HG02852 (cell line): ENCODE measurements around the gene MT4.

Experiments used
- ATAC-seq: cut with Tn5 transposase; IDR thresholded peaks from one replicate; pipeline ENCODE4 v1.9.1; 2021; ENCODE audit warnings: mild to moderate bottlenecking, moderate library complexity; ENCODE audit not compliant: unreplicated experiment

The MT4 gene

GRCh38 chr16:56564793-56565477, at the start of gene MT4:
TSS of gene MT4 (plus strand) at chr16:56565073. CDS start at chr16:56565129, 56 bp downstream.
- no peak for ATAC-seq

DNA sequence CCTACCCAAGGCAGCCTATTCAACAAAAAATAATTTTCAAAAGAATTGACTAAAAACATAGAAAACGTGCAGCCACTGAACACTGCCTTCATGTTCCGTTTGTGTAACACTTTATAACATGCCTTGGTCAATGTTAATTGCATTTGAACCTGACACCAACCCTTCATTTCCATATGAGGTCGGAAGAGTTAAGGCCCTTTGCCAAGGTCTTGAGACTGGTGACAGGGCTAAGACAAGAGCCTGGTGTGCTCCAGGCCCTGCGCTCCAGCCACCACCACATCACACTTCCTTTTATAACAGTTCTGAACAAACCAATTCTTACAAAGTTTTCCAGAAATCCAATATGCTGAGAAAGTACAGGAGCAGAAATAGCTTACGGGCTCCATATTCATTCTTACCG, 49.2 kb upstream of the MT4 start:
- no peak for ATAC-seq

DNA sequence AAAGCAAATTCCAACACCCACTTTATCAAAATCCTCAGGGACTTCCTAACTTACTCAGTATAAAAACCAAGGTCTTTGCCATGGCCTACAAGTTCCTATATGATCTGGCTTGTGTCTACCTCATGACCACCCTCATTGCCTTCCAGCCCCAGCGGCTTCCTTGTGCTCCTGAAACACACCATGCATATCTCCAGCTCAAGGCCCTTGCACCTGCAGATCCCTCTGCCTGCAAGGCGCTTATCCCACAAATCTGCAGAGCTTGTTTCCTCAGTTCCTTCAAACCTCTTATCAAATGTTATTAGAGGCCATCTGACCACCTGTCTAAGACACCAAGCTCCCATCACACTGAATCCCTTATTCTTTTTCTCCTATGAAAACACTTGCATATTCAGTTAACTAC, 47.7 kb upstream of the MT4 start:
- ATAC-seq = no peak

- ATAC-seq = no peak
Measured at GRCh38 chr16:56518425-56518824, 46.4 kb upstream of the MT4 start.

- ATAC-seq = peak; percentile 86
Measured at GRCh38 chr16:56519459-56520250, 45.2 kb upstream of the MT4 start, which contains the start of gene BBS2. TSS of gene BBS2 (minus strand) at chr16:56520024. CDS start at chr16:56519862, 162 bp downstream.

DNA sequence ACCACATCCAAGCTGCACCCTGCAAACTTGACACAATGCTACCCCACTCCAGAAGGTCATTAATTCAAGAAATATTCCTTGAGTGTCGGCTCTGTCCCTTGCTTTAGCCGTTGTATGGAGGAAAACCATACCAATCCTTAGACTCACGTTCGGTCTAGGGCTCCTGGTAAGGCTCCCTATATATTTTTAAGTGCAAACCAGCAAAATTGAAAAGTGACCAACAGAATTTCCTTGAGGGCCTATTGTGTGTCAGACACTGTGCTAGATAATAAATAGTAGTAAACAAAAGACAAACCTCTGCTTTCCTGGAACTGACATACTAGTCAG, 44.7 kb upstream of the MT4 start:
- ATAC-seq = no peak

- ATAC-seq = no peak
Measured at GRCh38 chr16:56525236-56525635, 39.6 kb upstream of the MT4 start.

DNA sequence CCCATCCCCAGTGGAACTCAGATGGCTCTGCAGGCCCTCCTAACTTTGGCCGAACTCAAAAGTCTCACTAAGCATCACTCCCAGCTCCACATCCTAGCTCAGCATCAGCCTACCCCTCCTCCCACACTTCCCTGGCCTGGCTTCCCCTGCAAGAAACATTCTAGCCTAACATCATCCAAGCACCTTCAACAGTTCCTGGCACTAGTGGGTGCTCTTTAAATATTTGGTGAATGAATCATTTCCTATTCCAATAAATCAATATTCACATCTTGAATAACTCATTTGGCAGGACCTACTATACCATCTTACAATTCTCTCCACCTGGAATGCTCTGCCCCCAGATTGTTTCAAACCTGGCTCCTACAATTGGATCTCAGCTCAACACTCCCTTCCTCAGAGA, 34.0 kb upstream of the MT4 start:
- ATAC-seq = no peak

- ATAC-seq = no peak
Measured at GRCh38 chr16:56532714-56533113, 32.2 kb upstream of the MT4 start.

- ATAC-seq = no peak
Measured at GRCh38 chr16:56534847-56535383, 30.0 kb upstream of the MT4 start.

GRCh38 chr16:56538331-56538730, 26.5 kb upstream of the MT4 start:
- ATAC-seq = no peak

DNA sequence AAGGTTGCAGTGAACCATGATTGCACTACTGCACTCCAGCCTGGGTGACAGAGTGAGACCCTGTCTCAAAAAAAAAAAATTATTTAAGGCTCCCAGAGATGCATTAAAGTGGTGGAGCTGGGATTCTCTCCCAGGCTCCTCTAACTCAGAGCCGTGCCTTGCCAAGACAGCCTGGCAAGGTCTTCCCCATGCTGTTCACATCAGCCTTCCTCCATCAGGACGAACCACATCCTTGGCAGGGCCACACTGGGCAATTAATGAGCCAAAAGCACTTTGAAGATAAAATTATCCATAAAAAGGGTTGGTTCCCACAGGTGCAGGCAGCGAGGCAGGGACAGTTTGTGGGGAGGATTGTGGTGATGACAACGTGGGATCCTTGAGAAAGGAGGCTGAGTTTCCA, 25.2 kb upstream of the MT4 start:
- no peak for ATAC-seq

DNA sequence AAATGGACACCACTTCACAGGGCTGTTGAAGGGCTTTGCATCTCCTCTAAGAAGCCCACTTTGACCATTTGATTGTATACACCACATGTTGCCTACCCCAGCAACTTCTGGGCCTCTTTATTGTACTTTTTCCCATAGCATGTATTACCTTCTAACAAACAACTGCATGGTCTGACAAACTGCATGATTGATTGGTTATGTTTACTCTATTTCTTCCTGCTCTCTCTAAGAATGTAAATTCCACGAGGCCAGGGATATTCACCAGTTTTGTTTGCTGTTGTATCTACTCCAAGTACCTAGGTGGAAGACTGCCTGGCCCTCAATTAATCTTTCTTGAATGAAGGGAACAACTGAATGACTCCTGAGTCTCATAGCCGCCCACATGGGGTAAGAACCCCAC, 22.8 kb upstream of the MT4 start:
- no peak for ATAC-seq

GRCh38 chr16:56547120-56547948, 17.5 kb upstream of the MT4 start:
- no peak for ATAC-seq

GRCh38 chr16:56547949-56548567, 16.8 kb upstream of the MT4 start:
- no peak for ATAC-seq

GRCh38 chr16:56549161-56549560, 15.7 kb upstream of the MT4 start:
- no peak for ATAC-seq

DNA sequence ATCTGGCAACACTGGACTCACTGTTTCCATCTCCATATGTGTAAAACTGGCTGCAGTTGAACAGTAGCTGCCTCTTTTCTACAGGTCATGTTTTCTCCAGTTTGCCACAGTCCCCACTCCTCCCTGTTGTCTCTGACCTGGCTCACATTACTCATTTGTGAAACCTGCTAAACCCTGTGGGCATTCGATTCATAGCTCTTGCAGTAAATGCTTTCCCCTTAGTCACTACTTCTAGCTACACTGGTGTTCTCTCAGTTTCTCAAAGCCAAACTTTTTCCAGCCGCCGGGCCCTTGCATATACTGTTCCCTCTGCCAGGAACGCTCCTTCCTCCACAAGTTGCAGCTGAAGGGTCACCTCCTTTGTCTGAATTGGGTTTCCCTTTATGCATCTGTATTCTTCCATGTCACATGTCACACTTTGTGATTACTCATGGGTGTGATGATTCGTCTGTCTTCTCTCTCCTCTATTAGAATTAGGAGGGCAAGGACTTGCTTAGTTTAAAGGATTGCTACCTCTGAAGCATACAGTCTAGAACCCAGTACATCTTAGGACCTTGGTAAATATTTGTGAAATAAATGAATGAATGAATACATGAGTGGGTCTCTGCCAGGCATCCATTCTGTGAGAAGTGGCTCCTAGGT, 15.0 kb upstream of the MT4 start:
- no peak for ATAC-seq

DNA sequence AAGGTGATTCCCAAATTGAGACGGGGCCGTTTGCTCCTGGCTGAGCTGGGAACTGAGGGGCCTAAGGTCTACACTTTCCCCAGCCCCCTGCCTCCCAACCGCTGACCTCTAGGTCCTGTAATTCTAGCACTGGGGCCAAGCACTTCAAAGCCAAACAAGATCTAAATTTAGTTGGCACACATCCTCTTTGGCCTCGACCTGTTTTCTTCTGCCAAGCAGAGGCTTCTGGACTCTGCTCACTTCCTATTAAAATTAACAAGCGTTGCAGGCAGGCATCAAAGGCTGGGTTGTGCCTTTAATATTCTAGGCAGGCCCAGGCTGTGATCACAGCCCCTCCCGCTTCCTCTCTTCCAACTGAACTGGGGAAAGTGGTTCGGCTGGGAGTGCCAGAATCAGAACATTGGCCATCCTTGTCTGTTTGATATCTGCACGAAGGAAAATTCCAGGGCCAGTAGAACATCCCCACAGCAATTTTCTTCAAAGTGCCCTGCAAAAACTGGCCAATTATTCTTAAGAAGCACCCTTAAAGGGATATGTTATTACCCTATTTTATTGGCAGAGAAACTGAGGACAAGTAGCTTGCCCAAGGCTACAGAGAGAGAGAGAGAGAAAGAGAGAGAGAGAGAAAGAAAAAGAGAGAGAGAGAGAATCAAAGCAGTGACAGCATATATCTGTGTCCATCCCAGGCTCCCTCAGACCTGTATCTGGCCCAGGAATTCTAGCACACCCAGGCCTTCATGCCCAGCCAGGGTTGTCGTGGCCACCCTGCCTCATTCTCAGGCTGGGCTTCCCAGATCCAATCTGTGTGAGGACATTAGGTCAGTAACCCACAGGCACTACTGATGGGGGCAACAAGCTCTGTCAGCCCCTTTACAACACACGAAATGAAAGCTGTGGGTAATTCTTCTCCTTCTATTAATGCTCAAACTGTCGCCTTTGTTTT, 12.8 kb upstream of the MT4 start:
- ATAC-seq = no peak

DNA sequence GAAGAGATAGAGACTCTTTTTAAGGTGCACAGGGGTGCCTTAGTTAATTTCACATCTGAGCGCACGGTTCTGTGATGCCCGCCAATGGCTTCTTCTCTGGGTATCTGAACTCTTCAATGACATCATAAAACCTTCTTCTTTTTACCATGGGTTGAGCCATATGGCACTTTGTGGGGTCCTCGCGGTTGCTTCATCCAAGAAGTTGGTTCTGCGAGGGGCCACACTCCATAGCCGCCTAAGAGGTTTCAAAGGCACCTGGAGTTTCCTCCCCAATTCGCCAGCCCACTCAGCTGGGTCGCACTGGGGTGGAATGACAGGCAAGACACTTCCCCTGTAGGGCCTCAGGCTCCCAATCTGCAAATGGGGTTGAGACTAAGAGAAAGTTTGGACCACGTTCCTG, 10.4 kb upstream of the MT4 start:
- no peak for ATAC-seq
